ENCODE data around the gene HECTD4.

HECTD4 gene

DNA sequence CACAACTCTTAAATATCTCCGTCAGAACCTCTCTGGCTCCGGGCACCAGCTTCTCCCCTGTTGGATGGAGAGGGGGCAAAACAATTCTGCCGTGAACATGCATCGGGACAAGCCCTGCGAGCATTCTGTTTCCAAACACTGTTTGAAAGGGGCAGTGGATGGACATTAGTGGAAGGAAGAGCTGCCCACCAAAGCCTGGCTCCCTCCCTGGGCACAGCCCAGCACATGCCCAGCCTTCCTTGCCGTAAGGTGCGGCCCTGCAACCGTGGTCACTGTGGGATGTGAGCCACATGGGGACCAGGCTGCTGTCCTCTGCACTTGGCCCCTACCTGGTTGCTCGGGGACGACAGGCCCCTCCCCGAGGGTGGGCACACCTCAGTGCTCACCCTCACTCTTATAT, 202.9 kb downstream of the HECTD4 start:
- DNase-seq (ENCODE audit: low read depth in 2 of 2) = no peak

DNA sequence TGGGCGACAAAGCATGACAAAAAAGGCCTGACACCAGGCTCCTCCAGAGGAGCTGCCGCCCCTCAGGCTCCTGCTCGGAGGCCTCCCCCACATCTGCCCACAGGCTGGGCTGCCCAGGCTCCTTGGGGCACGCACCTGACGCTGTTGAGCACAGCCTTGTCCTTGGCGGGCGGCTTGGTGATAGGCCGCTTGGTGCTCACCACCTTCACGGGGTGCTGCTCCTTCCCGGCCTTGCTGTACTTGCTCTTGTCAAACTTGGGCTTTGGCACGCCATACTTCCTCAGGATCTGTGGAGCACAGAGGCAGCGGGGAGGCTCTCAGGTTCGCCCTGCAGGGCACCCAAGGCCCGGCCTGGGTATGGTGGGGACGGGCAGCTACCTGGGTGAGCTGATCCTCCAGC, 203.4 kb downstream of the HECTD4 start:
- no peak for DNase-seq (ENCODE audit: low read depth in 2 of 2)

DNA sequence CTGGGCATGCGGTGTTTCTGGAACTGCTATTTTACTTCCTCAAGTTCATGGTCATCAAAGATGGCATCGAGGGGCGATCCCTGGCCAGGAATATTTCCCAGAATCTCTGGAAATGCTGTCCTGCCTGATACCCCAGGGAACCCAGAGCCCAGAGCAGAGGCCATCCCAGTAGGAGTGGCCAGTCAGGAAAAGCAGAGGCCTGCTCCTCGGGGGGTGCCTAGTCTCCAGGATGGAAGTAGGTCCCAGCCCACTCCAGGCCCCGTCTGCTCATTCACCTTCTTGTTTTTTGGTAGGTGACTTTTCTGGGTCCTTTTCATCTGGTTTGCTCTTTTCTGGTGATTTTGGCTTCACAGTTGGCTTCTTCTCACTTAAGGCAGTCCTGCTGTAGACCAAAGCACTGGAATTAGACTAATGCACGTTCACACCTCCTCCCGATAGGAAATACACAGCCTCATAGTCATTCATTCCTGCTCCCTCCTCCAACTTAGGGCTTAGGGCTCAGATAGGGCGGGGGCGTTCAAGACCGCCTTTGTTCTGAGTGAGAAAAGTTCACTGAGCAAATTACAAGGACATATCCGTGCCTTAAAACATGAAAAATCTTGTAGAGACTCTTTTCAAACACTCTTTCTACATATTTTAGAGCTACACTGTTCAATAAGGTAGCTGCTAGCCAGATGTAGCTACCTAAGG, 205.8 kb downstream of the HECTD4 start:
- no peak for DNase-seq (ENCODE audit: low read depth in 2 of 2)

DNA sequence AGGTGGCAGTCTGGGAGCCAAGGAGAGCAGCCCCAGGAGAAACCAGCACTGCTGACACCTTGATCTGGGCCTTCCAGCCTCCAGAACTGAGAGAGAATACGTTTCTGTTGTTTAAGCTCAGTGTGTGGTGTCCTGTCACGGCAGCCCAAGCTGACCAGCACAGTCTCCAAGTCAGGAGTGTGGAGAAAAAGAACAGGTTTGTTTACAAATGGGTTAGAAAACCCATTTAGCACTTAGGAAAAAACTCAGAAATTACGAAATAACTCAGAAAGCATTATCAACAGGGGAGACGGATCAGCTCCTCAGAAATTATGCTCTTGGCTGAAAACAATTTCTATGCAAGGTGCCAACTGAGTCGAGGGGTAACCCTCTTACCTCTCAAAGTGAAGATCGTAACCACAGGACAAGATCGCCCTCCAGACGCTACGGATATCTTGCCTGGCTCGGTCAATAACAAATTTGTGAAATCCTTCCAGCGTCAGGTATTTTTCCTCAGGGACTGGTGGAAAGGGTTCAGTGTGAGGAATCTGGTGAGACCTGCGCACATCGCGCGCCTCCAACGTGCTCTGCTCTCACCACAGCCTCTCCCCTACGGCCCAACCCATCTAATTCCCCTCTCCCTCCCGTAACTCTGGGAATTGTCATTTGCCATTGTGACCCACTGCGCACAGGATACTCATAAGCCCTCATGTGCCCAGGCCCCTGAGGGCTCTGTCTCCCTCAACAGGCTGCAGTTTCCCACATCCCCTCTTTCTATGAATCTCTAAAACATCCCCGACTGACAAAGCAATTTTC, 206.7 kb downstream of the HECTD4 start:
- no peak for DNase-seq (ENCODE audit: low read depth in 2 of 2)

DNA sequence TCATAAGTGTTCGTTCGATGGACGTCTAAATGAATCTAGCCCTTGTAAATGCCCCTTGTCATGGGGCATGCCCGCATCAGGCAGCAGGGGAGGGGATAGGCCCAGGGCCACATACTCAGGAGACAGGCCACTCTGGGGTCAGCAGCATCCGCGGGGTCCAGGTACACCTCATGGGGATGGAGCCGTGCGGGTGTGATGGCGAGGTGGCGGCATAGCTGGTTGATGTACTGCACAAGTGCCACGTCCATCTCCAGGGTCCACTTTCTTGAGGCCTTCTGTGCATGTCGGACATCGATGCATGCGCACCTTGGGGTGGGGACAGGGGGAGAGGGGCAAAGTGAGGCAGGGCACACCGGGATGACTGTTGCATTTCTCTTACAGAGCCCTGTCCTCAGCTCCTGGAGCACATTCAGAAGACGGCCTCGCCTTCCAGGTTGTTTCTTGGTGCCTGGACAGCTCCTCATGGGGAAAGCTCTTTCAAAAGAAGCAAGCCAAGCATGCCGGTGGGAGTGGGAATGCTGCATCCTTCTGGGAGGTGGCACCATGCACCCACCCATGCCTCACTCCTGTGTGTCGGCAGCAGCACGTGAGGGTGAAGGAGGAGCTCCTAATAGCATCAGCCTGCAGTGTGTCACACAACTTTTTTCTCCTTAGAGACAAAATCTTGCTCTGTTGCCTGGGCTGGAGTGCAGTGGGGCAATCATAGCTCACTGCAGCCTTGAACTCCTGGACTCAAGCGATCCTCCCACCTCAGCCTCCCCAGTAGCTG, 209.5 kb downstream of the HECTD4 start:
- DNase-seq (ENCODE audit: low read depth in 2 of 2) = no peak

DNA sequence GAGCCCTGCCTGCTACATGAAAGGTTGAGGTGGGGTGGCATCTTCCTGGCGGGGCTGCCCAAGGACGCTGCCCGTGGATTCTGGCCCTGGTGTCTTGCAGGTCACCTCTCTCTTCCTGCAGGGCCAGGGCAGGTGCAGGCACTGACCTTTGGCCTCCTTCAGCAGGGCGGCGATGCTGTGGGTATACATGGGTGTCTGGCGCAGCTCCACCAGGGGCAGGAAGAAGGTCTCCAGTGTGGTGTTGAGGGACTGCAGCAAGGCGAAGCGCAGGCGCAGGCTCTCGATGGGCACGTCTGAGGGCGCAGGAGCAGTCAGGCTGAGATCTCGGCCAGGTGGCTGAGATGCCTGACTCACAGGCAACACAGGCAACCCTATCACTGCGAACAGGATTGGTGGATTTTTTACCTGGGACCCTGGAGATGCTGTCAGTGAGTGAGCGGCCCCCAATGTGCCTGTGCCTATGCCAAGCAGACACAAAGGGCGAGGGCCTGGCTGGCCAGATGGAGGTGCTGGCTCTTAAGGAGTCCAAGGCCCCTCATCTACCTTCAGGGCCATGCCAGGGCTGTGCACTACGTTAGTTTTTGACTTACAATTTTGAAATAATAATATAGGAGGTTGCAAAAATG, 211.1 kb downstream of the HECTD4 start:
- no peak for DNase-seq (ENCODE audit: low read depth in 2 of 2)

DNA sequence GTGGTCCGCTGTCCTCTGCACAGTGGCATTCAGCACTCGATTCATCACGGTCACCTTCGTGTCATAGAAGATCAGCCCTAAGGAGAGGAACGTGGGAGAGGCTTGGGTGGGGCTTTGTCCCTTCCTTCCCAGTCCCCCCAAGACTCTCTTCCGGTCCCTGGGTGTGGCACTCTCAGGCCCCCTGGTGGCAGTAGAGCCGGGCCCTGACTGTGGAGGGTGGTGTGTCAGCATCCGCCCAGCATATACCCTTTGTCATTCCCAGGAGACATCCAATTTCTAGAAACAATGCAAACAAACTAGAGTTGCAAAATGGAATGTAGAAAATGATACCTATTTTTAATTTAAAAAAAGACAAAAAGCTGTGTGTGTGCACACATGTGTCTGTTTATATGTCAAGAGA, 211.9 kb downstream of the HECTD4 start:
- DNase-seq (ENCODE audit: low read depth in 2 of 2) = peak in 1 of 2 donors; percentile 12

DNA sequence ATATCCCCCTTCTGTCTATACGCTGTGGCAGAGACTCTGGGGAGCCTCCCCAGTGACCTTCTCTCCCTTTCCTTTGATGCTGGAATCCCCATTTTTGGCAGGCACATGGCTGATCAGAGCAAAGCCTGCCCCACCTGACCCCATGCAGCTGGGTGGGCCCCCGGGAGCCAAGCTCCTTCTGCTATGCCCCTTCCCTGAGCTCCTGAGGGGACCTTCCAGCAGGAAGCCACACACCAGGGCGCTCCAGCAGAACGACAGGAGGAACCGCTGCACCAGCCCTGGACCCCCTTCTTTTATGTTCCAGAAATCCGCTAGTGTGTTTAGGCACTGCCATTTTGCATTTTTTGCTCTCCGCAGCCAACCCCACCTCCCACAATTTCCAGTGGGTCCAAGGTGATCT, 212.3 kb downstream of the HECTD4 start:
- no peak for DNase-seq (ENCODE audit: low read depth in 2 of 2)

DNA sequence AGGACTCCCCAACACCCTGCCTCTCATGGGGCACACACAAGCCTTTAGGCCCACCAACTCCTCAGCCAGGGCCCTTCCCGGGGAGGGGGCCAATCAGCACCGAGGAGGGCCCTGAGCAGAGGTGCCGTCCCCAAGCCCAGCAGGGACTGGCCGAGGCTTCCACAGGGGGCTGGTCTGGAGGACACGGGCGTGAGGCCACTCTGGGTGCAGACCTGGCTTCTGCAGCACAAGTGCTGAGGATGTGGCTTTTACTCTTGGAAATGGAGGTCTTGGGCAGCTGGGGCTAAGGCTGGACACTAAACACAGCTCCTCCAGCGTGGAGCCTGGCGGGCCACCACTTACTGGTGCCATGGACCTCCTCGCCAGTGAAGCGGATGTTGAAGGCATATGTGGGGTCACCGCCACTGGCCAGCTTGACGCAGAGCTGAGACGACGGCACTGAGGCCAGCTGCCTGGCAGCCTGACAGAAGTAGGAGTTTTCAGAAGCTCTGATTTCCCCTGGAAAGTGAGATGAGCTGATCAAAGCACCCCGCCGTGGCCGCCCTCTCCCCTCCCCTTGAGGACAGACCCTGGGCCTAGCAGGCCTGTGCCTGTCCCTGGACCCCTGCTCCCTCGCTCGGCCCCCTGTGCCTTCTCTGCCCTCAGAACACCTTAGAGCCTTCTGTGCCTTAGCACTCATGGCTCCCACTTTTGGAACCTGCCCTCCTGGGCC, 212.9 kb downstream of the HECTD4 start:
- DNase-seq (ENCODE audit: low read depth in 2 of 2) = no peak

DNA sequence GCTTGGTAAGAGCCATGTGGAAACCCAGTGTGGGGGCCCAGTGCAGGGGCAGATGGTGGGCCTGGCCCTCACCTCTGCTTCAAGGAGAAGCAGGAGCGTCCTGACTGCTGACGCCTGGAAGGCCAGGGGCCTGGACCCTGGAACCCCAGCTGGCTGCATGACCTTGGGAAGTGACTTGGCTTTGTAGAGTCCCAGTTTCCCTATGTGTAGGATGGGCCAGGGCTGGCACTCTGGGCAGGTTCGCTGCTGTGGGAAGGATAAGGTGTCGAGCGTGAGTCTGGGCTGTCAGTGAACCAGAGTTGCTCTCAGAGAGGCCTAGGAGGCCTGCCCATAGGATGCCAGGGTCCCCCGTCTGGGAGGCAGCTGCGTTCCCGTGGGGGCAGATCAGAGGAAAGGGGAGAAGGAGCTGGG, 213.7 kb downstream of the HECTD4 start:
- DNase-seq (ENCODE audit: low read depth in 2 of 2) = no peak

DNA sequence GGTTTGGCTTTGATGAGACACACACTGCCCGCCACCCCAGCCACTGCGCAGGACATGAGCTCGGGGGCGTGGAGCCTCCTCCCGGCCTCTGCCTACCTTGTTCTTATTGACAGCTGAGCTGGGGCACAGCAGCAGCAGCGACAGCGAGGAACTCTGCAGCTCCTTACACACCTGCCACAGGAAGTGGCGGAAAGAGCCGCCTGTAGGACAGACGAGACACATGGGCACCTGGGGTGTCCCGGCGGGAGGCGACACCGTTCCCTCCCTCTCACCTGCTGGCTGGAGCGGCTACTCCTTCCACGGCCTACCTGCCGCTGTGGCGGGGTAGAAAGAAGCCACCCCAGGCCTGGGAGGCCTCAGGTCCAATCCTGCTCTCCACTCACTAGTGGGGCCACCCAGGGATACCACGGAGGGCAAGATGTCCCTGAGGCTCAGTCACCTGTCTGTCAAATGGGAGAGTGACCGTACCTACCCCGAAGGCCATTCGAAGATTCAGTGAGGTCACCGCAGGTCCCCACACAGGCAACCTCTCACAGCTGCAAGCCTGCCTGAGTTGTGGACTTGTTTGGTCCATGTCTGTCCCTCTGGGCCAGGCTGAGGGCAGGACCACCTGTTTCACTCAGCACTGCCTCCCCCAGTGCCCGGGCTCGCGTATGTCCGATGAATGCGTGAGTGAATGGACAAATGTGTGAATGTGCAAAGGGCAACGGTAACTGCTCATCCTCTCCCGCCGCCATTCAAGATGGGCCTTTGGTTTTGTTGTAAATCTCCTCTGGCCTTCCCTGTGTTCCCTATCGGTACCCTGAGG, 214.3 kb downstream of the HECTD4 start:
- DNase-seq (ENCODE audit: low read depth in 2 of 2) = no peak

DNA sequence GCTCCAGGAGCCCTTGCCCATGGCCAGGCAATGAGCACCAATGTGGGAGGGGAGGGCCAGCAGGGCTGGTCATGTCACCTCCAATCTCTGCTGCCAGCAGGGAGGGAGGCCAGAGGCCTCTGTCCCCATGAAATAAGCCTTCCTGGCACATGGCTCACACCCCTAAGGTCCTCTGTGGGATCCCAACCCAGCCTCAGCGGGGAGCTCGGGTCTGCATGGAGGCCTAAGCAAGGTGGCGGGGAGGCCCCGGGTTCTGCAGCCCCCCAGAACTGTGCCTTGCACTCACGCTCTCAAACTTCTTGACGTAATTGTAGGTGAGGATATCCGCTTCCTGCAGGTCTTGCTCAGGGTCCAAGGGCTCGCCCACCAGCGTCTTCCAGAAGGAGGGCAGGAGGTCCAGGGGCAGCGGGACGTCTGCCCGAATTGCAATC, 215.2 kb downstream of the HECTD4 start:
- no peak for DNase-seq (ENCODE audit: low read depth in 2 of 2)

DNA sequence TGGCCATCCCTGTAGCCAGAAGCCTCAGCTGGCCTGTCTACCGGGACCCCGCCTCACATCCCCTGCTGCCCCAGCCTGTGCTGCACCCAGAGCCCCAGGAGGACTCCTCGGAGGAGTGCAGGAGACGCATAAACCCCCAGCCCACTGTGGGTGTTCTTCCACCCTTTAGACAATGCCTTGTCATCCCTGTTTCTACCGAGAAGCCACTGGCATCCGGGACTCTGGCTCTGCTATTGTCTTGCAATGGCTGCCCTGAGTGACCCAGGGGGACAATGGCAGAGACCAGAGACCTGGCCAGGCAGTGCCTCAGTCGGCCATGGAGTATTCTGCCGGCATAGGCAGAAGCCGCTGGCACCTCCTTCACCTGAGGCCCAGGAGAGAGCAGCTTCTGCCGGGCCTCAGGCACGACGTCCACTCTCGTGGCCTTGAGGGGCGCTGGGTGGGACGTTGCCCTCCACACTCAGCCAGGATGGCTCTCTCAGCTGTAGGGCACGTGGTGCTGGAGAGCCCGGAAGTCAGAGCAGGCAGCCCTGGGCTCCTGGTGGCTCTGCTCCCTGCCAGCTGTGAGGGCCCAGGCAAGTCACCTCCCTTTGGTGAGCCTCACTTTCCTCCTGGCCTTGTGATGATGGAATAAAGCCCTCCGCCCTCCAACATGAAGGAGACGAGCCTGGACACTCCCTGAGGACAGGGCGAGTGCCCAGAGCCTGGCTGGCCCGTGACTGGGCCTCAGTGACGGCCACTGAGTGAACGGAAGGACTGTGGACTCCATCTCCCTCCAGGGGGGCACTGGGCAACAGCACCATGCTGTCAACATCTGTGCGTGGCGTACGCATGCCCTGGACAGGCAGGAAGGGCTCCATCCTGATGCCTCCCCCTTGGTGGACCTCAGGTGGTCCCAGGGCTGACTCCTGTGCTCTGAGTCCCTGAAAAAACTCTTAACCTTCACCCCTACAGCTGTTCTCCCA, 215.9 kb downstream of the HECTD4 start:
- DNase-seq (ENCODE audit: low read depth in 2 of 2) = no peak

DNA sequence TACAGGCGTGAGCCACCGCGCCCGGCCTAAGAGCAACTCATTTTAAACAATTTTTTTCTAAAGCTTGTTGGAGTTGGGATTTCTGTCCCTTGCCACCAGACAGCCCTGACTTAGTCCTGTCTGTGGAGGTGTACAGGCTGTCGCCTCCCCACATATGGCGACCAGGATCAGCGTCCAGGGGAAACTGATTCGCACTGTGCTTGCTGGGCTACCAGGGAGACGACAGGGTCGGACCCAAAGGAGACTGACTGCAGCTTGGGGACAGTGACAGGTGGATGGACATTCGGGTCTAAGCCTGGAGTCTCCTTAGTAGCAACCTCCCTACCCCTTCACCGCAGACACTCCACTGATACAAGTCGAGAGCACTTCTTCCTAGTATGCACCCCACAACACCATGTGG, 216.6 kb downstream of the HECTD4 start:
- no peak for DNase-seq (ENCODE audit: low read depth in 2 of 2)

DNA sequence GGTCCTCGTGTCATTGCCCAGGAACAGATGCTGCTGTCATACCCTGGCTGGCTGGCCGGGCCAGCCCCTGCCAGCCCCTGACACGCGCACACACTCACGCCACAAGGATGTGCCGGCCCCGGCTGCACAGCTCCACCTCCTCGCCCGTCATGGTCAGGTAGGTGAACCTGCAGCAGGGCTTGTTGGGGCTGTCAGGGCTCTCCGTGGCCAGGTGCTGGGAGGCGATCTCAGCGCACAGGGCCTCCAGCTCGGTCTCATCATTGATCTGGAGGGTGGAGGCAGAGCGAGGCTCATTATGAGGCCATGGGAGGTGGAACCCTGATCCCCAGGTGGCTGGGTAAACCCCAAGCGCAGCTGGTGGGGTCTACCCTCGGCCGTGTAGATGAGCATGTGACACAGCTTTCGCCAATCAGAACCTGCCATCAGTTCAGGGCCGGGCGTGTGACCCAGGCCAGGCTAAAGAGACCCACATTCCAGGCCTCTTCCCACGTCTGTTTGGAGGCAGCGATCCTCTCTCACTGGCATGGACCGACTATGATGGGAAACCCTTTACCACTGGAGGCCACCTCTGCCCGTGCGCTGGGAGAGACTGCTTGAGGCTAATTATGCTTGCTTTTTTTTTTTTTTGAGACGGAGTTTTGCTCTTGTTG, 218.1 kb downstream of the HECTD4 start:
- no peak for DNase-seq (ENCODE audit: low read depth in 2 of 2)

DNA sequence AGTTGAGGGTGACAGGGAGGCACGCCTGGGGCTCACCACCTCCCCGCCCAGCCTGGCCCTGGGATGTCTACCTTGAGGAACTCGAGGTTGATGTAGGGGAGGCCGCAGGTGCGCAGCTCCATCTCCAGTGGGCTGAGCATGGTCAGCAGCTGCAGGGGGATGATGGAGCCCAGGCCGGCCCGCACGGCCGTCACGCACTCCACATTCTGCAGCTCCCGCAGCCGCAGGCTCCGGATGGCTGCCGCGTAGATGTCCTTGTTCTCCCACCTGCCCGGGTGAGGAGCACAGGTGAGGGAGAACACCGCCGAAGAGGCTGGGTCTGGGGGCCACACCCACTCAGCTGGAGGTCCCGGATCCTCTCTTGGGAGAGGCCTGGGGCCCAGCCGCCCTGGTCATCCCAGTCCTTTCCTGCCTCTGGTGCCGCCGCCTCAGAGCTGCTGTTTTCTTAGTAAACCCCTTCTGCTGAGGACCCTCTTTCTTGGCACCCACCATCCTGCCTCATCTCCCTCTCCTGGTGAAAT, 218.7 kb downstream of the HECTD4 start:
- no peak for DNase-seq (ENCODE audit: low read depth in 2 of 2)

DNA sequence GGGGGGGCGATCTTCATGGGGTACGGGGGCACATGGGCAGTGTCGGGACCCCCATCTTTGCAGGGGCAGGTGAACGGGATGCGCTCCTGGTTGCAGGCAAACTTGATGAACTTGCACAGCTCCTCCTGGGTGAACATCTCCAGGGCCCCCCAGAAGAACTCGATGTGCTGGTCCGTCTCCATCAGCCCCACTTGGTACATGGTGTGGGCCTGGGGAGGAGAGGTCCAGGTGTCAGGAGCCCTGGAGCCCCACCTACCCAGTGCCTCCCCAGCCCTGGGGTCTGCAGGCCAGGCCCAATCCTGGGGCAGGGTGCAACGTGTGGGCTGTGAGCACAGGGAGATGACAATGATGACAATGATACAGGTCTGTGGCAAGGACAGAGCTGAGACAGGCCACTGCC, 219.2 kb downstream of the HECTD4 start:
- no peak for DNase-seq (ENCODE audit: low read depth in 2 of 2)

DNA sequence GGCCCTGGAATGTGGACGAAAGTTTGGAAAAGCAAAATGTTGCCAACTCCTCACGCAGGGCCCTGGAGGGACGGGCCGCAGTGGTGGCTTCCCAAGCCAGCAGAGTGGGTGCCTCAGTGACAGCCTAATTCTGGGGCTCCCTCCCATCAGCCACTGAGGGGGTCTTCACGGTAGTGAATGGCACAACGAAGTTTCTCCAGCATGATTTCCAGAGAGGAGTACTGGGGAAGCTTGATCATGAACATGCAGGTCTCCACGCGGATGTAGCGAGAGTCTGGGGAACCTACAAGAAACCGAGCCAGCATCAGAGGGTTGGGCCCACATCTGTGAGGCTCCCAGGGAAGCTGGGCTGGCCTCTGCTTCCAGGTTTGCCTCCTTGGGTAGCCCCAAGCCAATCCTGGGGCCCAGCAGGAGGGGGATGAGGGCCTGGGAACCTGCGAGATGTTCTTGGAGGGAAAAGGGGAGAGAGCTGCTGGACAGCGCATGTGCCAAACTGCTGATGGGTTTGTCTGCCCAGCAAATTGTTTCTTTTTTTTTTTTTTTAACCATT, 219.9 kb downstream of the HECTD4 start:
- no peak for DNase-seq (ENCODE audit: low read depth in 2 of 2)
